Stimulated activated CD4-positive, alpha-beta T cell treated with anti-CD3 and anti-CD28 coated beads, Interleukin-15, amount 100 ng/mL, for 1 hour (primary cell): ENCODE data around the gene SPTLC3.

Experiments
- DNase-seq, 2 donors: peaks; one replicate each; pipeline ENCODE4 v3.0.0-alpha.2; 2020; ENCODE audit warnings: low read depth in 1 of 2, low spot score in 1 of 2

SPTLC3 gene

DNA sequence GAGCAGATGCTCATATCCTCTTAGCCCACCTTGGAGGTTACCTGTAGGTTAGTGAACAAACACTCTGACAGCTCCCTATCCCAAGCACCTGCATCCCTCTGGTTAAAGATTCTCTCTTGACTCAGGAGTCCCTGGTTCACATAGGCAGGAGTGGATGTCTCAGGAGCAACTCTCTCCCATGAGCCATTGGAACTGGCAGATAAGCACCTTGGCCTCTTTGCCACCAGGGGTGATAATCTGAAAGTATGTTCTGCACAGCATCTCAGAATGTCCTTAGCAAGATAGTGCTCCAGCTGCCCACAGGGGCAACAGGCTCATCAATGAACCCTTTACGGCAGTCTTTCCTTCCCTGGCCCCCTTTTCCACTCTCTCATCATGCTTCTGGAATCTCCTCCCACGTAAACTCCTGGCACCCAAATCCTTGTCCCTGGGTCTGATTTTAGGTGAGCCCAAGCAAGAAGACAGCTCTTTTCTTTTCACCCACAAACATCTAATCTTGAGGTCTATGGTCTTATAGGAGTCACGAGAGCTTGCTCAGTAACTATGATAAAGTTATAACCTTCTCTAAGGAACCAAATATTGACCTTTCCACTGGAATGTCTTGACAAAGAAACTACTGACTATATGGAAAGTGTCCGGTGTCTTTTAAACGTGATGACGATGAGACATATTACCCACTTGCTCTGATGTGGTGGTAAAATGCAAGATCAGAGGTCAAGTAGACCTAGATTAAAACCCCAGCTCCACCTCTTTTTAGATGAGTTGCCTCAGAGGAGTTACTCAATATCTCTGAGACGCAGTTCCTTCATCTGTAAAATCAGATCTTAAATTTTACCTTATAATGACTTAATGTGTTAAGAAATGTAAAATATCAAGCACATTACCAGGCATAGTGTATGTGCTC, 172.5 kb downstream of the SPTLC3 start:
- DNase-seq = no peak

GRCh38 chr20:13183005-13183404, 174.2 kb downstream of the SPTLC3 start:
- DNase-seq = no peak

DNA sequence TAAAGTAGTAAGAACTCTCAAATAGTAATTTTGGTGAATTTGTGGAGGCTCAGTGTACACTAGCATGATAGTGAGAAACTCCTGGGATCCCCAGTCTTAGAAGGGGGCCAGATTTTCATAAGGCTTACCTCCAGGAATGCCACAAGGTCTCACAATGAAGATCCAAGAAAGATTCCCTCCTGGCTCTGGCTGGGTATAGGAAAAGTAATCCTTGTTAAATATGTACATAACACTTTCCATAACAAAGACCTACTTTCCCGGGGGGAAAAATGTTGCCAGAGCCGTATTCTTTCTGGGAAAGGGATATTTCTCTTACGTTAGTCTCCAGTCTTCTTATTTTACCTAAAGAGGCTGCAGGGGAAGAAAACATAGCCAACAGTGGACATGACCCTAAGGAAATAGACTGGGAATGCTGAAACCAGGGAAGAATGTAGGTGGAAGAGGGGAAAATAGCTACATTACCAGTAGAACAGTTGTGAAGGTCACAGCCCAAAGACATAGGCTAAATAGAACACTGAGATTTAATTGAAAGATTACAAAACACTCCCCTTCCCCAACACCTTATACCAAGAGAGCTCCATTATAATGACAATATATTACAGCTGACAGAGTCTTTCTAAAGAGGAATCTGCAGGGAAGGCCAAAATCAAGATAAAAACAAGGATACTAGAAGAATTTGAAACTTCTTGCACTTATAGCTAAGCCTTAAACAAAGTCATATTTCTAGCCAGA, 177.4 kb downstream of the SPTLC3 start:
- DNase-seq = no peak

DNA sequence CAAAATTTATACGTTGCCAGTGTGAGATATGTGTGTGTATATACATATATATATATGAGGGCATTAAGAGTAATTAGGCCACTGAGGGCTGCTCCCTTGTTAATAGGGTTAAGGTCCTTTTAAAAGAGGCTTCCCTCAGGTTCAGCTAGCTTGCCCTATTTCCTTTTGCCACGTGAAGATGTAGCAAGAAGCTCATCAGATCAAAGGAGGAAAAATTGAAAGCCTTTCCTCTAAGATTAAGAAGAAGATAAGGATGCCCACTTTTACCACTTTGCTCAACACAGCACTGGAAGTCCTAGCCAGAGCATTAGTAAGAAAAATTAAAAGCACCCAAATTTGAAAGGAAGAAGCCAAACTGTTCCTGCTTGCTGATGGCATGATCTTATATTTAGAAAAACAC, 179.1 kb downstream of the SPTLC3 start:
- DNase-seq = no peak

DNA sequence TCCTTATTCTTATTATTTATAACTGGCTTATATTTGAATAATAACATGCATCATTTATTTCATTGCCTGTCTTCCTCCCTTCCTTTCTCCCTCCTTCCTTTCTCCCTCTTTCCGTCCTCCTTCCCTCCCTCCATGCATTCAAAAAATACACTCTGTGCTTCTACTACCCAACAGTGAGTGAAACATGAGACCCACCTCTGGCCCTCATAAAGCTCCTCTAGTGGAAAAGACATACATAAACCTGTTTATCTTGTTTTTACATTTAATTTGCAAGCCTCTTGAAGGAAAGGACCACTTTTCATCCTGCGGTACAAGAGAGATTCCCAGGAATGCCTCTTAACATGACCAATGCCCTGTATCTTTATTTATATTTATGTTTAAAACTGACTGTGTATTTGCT, 190.5 kb downstream of the SPTLC3 start:
- no peak for DNase-seq

DNA sequence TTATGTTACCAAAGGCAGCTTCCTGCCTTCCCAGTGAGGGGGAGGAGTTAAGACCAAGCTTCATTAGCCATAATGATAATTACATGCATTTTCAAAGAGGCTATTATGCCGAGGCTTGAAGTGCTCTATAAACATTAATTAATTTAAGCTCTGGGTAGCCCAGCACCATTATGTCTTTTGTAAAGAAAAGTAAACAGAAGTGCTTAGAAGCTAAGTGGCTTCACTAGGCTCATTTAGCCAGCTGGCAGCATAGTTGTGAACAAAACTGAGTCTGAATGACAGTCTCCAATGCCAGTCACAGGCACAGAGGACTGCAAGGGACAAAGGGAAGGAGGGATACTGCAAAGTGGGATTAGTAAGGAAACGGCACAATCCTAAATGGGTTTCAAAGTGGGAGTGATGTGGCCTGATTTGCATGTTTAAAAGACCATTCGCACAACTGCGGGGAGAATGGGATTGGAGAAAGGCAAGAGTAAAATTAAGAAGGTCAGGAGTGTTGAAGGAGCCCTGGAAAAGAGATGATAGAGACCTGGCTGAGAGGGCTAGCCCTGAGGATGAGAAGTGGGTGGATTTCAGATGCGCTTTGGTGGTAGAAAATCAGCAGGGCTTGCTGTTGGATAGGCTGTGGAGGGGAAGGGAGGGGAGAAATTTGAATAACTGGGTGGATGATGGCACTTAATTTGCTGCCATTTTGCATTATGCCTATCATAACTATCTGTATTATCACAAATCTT, 192.2 kb downstream of the SPTLC3 start:
- no peak for DNase-seq

- no peak for DNase-seq
These were observed 193.8 kb downstream of the SPTLC3 start for GRCh38 chr20:13202565-13202964.

DNA sequence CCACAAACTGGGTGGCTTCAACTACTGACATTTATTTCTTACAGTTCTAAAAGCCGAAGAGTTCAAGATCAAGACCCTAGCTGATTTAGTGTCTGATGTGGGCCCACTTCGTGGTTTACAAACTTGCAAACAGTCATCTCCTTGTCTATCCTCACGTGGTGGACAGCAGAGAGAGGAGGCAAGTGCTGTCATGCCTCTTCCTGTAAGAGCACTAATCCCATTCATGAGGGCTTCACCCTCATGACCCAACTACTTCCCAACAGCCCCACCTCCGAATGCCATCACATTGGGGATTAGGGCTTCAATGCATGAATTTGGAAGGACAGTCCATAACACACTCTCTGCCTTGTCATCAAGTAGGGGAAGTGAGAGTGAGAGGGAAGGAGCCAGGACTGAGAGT, 196.7 kb downstream of the SPTLC3 start:
- DNase-seq = no peak

- no peak for DNase-seq
These were observed 197.2 kb downstream of the SPTLC3 start for GRCh38 chr20:13205848-13206434.

GRCh38 chr20:13207016-13207415, 198.2 kb downstream of the SPTLC3 start:
- no peak for DNase-seq

GRCh38 chr20:13211956-13212618, 203.3 kb downstream of the SPTLC3 start:
- DNase-seq = no peak

DNA sequence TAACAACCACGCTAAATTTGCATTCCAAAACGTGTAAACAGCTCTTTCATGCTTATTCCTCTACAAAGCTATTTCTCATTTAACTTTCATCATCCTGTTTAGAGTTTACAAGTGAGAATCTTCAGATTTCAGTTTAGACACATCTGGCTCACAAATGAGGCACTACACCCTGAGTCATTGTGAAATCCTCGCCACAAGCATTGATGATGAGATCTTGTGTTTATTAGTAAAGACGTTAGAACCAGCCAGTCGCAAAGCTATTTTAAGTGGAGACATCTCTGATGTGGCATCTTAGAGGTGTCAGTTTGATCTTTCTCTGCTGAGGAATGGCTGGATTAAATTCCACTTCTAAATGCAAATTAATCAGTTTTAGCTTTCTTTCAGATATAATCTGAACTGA, 204.0 kb downstream of the SPTLC3 start:
- DNase-seq = no peak

DNA sequence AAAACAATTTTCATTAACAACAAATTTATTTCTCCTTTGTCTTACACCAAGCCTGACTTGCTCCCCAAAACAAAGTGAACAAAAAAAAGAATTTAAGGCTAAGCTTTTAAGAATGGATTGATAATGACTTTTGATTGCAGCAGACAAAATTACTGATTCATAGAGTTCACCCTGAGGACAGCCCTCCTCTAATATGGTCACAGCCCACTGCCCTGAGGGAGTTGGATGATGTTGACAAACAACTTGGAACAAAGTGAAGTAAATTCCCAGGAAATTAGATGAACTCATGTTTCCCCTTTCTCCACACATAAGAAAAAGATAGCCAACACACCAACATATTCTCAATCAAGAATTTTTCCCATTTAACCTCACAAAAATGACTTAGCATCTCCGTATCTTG, 204.6 kb downstream of the SPTLC3 start:
- no peak for DNase-seq

GRCh38 chr20:13216533-13216932, 207.8 kb downstream of the SPTLC3 start:
- no peak for DNase-seq
